Cardiac muscle cell (in vitro differentiated cells and primary cell): ENCODE measurements around the gene FKRP. TPM values are rescaled to one million over a fixed set of nuclear protein-coding genes. Genes with fewer than 3 reads are reported as not detected.

ENCODE experiments used
- DNase-seq, 2 donors: peaks; one replicate each; pipeline versions ENCODE4 v3.0.0 to v3.0.0-alpha.2; 2010 to 2017; ENCODE audit warnings: low read depth in 1 of 2, low spot score in 1 of 2
- H3K27ac ChIP-seq: fragments of 200-600 bp; sonication (generic); 2 replicates; pipeline ENCODE4 v1.5.1; 2016
- H3K27me3 ChIP-seq: fragments of 200-600 bp; sonication (generic); 2 replicates; pipeline ENCODE4 v1.6.0; 2016; ENCODE audit warnings: control low read depth
- H3K36me3 ChIP-seq: fragments of 200-600 bp; sonication (generic); 2 replicates; pipeline ENCODE4 v1.5.1; 2016; ENCODE audit warnings: control low read depth
- H3K4me1 ChIP-seq: fragments of 200-600 bp; sonication (generic); 2 replicates; pipeline ENCODE4 v1.8.1; 2017; ENCODE audit warnings: low read depth, mild to moderate bottlenecking, mixed run types
- H3K4me3 ChIP-seq: fragments of 200-600 bp; sonication (generic); 2 replicates; pipeline ENCODE4 v1.5.1; 2016; ENCODE audit warnings: mild to moderate bottlenecking
- H3K9me3 ChIP-seq: fragments of 200-600 bp; sonication (generic); 2 replicates; pipeline ENCODE4 v1.5.1; 2017; ENCODE audit warnings: low read depth, mild to moderate bottlenecking, control low read depth
- CTCF ChIP-seq: IDR thresholded peaks from 2 replicates; pipeline ENCODE4 v1.5.1; 2012; ENCODE audit warnings: low read depth, mild to moderate bottlenecking, low read length
- polyA plus RNA-seq: library from polyadenylated mRNA; unstranded; fragments of >200 nt; fragmentation: Nextera tagmentation; extraction: Ambion mirVana; gene quantifications from 2 replicates; pipeline ENCODE4 v1.2.1, GENCODE V29; 2016
- total RNA-seq: library from RNA; depleted of rRNA; stranded (reverse); fragments of >200 nt; gene quantifications from 2 replicates; pipeline ENCODE4 v1.2.3, GENCODE V29; 2016

FKRP gene
- 39.1 and 50.3 TPM in 2 replicates for total RNA-seq
- polyA plus RNA-seq = 20.4 and 25.3 TPM in 2 replicates

GRCh38 chr19:46745521-46746280, at the start of gene FKRP:
Gene FKRP, plus strand, starts transcription at chr19:46746057. Its CDS starts 9,394 bp downstream, at chr19:46755451.
- Histone ChIP-seq H3K9me3 (no peaks in the 10 kb centered on the region), H3K4me1 (no peaks in the 10 kb centered on the region), H3K36me3 (peaks cover 4% of the 10 kb centered on the region), H3K4me3 (peak within 1 kb of the TSS; percentile 100), H3K27me3 (no peaks in the 10 kb centered on the region), H3K27ac (peak within 1 kb of the TSS; percentile 98)
- DNase-seq = peak in 1 of 2 donors; percentile 63
- TF ChIP-seq CTCF = no peak

GRCh38 chr19:46696866-46697203, 49.0 kb upstream of the FKRP start:
- H3K27ac ChIP-seq = no peak overlapping the region
- H3K27me3 ChIP-seq = no peaks in the 10 kb centered on the region
- no peaks in the 10 kb centered on the region for H3K4me1 ChIP-seq
- no peak for TF ChIP-seq CTCF
- DNase-seq = no peak
- H3K9me3 ChIP-seq = no peaks in the 10 kb centered on the region
- peaks cover 36% of the 10 kb centered on the region for H3K36me3 ChIP-seq
- H3K4me3 ChIP-seq = no peak overlapping the region

- TF ChIP-seq CTCF = no peak
- Histone ChIP-seq H3K36me3 (peaks cover 35% of the 10 kb centered on the region), H3K27ac (no peak overlapping the region), H3K9me3 (no peaks in the 10 kb centered on the region), H3K4me3 (no peak overlapping the region), H3K27me3 (no peaks in the 10 kb centered on the region), H3K4me1 (no peaks in the 10 kb centered on the region)
- peak; percentile 82 to 96 for DNase-seq
Measured at GRCh38 chr19:46697204-46697960, 48.5 kb upstream of the FKRP start.

- Histone ChIP-seq H3K27me3 (no peaks in the 10 kb centered on the region), H3K4me3 (no peak overlapping the region), H3K27ac (no peak overlapping the region), H3K4me1 (no peaks in the 10 kb centered on the region), H3K36me3 (peaks cover 26% of the 10 kb centered on the region), H3K9me3 (no peaks in the 10 kb centered on the region)
- TF ChIP-seq CTCF = no peak
- no peak for DNase-seq
Measured at GRCh38 chr19:46698395-46699321, 47.2 kb upstream of the FKRP start.

- no peaks in the 10 kb centered on the region for H3K9me3 ChIP-seq
- no peaks in the 10 kb centered on the region for H3K4me1 ChIP-seq
- no peak overlapping the region for H3K4me3 ChIP-seq
- no peak for TF ChIP-seq CTCF
- H3K27ac ChIP-seq = no peak overlapping the region
- no peak for DNase-seq
- peaks cover 20% of the 10 kb centered on the region for H3K36me3 ChIP-seq
- H3K27me3 ChIP-seq = no peaks in the 10 kb centered on the region
Measured at GRCh38 chr19:46700704-46701103, 45.2 kb upstream of the FKRP start.
